ENCODE data around the gene IMP4. TPM values are rescaled to one million over a fixed set of nuclear protein-coding genes. Genes with fewer than 3 reads are reported as not detected.

The IMP4 gene
- polyA plus RNA-seq, 3 donors, result 57.6 to 81.2 (median 58.5) TPM

DNA sequence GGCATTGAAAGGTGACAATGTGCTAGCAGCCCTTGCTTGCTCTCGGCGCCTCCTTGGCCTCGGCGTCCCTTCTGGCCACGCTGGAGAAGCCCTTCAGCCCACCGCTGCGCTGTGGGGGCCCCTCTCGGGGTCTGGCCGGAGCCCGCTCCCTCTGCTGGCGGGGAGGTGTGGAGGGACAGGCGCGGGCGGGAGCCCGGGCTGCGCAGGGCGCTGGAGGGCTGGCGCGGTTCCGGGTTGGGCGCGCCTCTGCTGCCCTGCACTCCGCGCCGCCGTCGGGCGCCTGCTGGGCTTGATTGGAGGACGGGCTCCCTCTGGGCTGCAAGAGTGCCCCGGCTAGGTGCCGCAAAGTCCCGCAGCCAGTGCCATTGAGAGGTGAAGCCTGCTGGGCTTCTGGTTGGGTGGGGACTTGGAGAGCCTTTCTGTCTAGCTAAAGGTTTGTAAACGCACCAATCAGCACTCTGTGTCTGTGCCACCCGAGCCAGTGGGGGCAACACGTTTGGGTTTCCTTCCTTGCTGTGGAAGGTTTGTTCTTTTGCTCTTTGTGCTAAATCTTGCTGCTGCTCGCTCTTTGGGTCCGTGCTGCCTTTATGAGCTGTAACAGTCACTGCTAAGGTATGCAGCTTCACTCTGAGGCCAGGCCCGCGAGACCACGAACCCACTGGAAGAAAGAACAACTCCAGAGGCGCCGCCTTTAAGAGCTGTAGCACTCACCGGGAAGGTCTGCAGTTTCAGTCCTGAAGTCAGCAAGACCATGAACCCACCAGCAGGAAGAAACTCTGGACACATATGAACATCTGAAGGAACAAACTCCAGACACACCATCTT is 14.8 kb upstream of the IMP4 start:
- no peak for TF ChIP-seq CTCF (IDR thresholded peaks at IDR 0.05)
- no peaks in the 10 kb centered on the region for H3K36me3 ChIP-seq (replicated peaks in 1 of 2; ENCODE audit: control insufficient read depth in 1 of 2, insufficient read depth in 2 of 2, low read length in 2 of 2)
- no peaks in the 10 kb centered on the region for H3K9me3 ChIP-seq (replicated peaks in 1 of 2; ENCODE audit: control insufficient read depth in 1 of 2, insufficient read depth in 1 of 2, low read length in 2 of 2)
- no peak overlapping the region for H3K9ac ChIP-seq (ENCODE audit: insufficient read depth, low read length, poor library complexity, severe bottlenecking)
- no peak for DNase-seq
- H3K4me1 Mint-ChIP-seq, result peaks cover 7% of the 10 kb centered on the region
- H3K9me3 Mint-ChIP-seq, result peaks cover 0 to 1% (median 0%) of the 10 kb centered on the region in 7 donors
- H3K27me3 ChIP-seq (ENCODE audit: control insufficient read depth in 2 of 2, insufficient read depth in 2 of 2, low read length in 2 of 2), result peaks cover 6 to 27% of the 10 kb centered on the region in 2 donors
- no peak overlapping the region for H3K4me3 ChIP-seq (replicated peaks in 1 of 3; ENCODE audit: low read depth in 2 of 3, low read length in 3 of 3)
- no peak overlapping the region for H3K27ac ChIP-seq (ENCODE audit: low read depth in 1 of 2, low read length in 2 of 2)
- no peaks in the 10 kb centered on the region for H3K36me3 Mint-ChIP-seq
- H3K4me3 Mint-ChIP-seq, result no peak overlapping the region
- no peak overlapping the region for H3K4me2 ChIP-seq (replicated peaks; ENCODE audit: extremely low read depth, low read length, poor library complexity, severe bottlenecking)
- no peak overlapping the region for H2AFZ ChIP-seq (ENCODE audit: insufficient read depth, low read depth, low read length, poor library complexity, severe bottlenecking)
- H3K27me3 Mint-ChIP-seq (ENCODE audit: low read depth in 3 of 3), result peaks cover 30 to 55% (median 35%) of the 10 kb centered on the region in 3 donors
- WGBS (ENCODE audit: insufficient coverage), result 86% methylated on average over 43 of the region's 43 CpGs
- H3K4me1 ChIP-seq (ENCODE audit: control insufficient read depth in 1 of 2, insufficient read depth in 2 of 2, low read length in 2 of 2), result peaks cover 4 to 6% of the 10 kb centered on the region in 2 donors
- intact Hi-C loops (cut with micrococcal nuclease), result no loop called here
- no peaks in the 10 kb centered on the region for H4K20me1 ChIP-seq (ENCODE audit: insufficient read depth, low read length)
- no peak overlapping the region for H3K27ac Mint-ChIP-seq
- H3K79me2 ChIP-seq (ENCODE audit: insufficient read depth, low read length), result no peaks in the 10 kb centered on the region

- H3K27me3 Mint-ChIP-seq (ENCODE audit: low read depth in 3 of 3), result peaks cover 31 to 51% (median 33%) of the 10 kb centered on the region in 3 donors
- no peak overlapping the region for H2AFZ ChIP-seq (ENCODE audit: insufficient read depth, low read depth, low read length, poor library complexity, severe bottlenecking)
- H3K4me2 ChIP-seq (replicated peaks; ENCODE audit: extremely low read depth, low read length, poor library complexity, severe bottlenecking), result no peak overlapping the region
- no peaks in the 10 kb centered on the region for H3K9me3 ChIP-seq (replicated peaks in 1 of 2; ENCODE audit: control insufficient read depth in 1 of 2, insufficient read depth in 1 of 2, low read length in 2 of 2)
- H3K27ac ChIP-seq (ENCODE audit: low read depth in 1 of 2, low read length in 2 of 2), result no peak overlapping the region
- H3K4me3 Mint-ChIP-seq, result no peak overlapping the region
- H3K9ac ChIP-seq (ENCODE audit: insufficient read depth, low read length, poor library complexity, severe bottlenecking), result no peak overlapping the region
- H3K4me1 Mint-ChIP-seq, result peaks cover 7% of the 10 kb centered on the region
- H3K79me2 ChIP-seq (ENCODE audit: insufficient read depth, low read length), result no peaks in the 10 kb centered on the region
- no peak overlapping the region for H3K4me3 ChIP-seq (replicated peaks in 1 of 3; ENCODE audit: low read depth in 2 of 3, low read length in 3 of 3)
- intact Hi-C loops (cut with micrococcal nuclease), result no loop called here
- H3K9me3 Mint-ChIP-seq, result peaks cover 0 to 1% (median 0%) of the 10 kb centered on the region in 7 donors
- peaks cover 4 to 27% of the 10 kb centered on the region in 2 donors for H3K27me3 ChIP-seq (ENCODE audit: control insufficient read depth in 2 of 2, insufficient read depth in 2 of 2, low read length in 2 of 2)
- no peaks in the 10 kb centered on the region for H3K36me3 Mint-ChIP-seq
- H3K36me3 ChIP-seq (replicated peaks in 1 of 2; ENCODE audit: control insufficient read depth in 1 of 2, insufficient read depth in 2 of 2, low read length in 2 of 2), result no peaks in the 10 kb centered on the region
- H4K20me1 ChIP-seq (ENCODE audit: insufficient read depth, low read length), result no peaks in the 10 kb centered on the region
- DNase-seq, result no peak
- no peak for TF ChIP-seq CTCF (IDR thresholded peaks at IDR 0.05)
- 73% methylated on average over 2 of the region's 2 CpGs for WGBS (ENCODE audit: insufficient coverage)
- H3K27ac Mint-ChIP-seq, result no peak overlapping the region
- peaks cover 4 to 6% of the 10 kb centered on the region in 2 donors for H3K4me1 ChIP-seq (ENCODE audit: control insufficient read depth in 1 of 2, insufficient read depth in 2 of 2, low read length in 2 of 2)
These were observed 14.0 kb upstream of the IMP4 start for GRCh38 chr2:130328710-130329109.

Measured in CD14-positive monocyte (primary cell).